H1 (cell line): ENCODE measurements around the gene DPP8. TPM values are rescaled to one million over a fixed set of nuclear protein-coding genes. Genes with fewer than 3 reads are reported as not detected.

ENCODE experiments used
- CTCF ChIA-PET: fragments of 300-600 bp; sonication (Branson Sonifier 250); formaldehyde crosslinking; loops from one replicate; lab custom pipeline; 2021; ENCODE audit not compliant: partially characterized antibody; lab: Charles Lee
- POLR2A ChIA-PET: fragments of 300-600 bp; sonication (Branson Sonifier 250); formaldehyde crosslinking; loops from one replicate; lab custom pipeline; 2021; ENCODE audit warnings: inconsistent platforms; ENCODE audit not compliant: partially characterized antibody; lab: Charles Lee
- DNase-seq, 2 experiments: peaks; one replicate each; pipeline versions ENCODE4 v3.0.0 to v3.0.0-alpha.2; 2010 to 2022; ENCODE audit warnings: low spot score in 2 of 2, low read depth in 1 of 2, mixed read lengths in 1 of 2
- FAIRE-seq: peaks from 2 replicates; lab custom pipeline; 2011; peaks lifted over from hg19 to GRCh38; lab: Jason Lieb, UNC
- H2AFZ ChIP-seq: 2 replicates; pipeline ENCODE4 v1.8.1; 2012; ENCODE audit warnings: low read length, inconsistent platforms
- H2AK5ac ChIP-seq: 2 replicates; pipeline ENCODE4 v1.6.1; 2013; ENCODE audit warnings: low read depth, low read length
- H2BK120ac ChIP-seq: replicated peaks from 2 replicates; pipeline ENCODE3; 2013; ENCODE audit warnings: low read depth, low read length, inconsistent platforms
- H2BK12ac ChIP-seq: 2 replicates; pipeline ENCODE4 v1.6.1; 2013; ENCODE audit warnings: low read depth, low read length
- H2BK15ac ChIP-seq: 2 replicates; pipeline ENCODE4 v1.6.1; 2013; ENCODE audit warnings: low read length
- H2BK20ac ChIP-seq: 2 replicates; pipeline ENCODE4 v1.6.1; 2013; ENCODE audit warnings: low read length
- H2BK5ac ChIP-seq: 2 replicates; pipeline ENCODE4 v1.6.1; 2013; ENCODE audit warnings: low read depth, low read length
- H3K14ac ChIP-seq: 2 replicates; pipeline ENCODE4 v1.6.1; 2013; ENCODE audit warnings: inconsistent platforms; ENCODE audit not compliant: insufficient read length
- H3K18ac ChIP-seq: 2 replicates; pipeline ENCODE4 v1.6.1; 2013; ENCODE audit warnings: low read length; ENCODE audit errors: extremely low read depth
- H3K23ac ChIP-seq: 2 replicates; pipeline ENCODE4 v1.6.1; 2013; ENCODE audit warnings: inconsistent platforms; ENCODE audit not compliant: insufficient read length
- H3K23me2 ChIP-seq: 2 replicates; pipeline ENCODE4 v1.6.1; 2013; ENCODE audit warnings: low read depth, low read length
- H3K27ac ChIP-seq: 2 replicates; pipeline ENCODE4 v1.6.1; 2011; ENCODE audit warnings: low read depth, low read length, inconsistent platforms
- H3K27me3 ChIP-seq, 4 experiments: replicated peaks in 1 of 4; 1 replicate in 1 of 4; 2 replicates in 3 of 4; pipeline versions ENCODE4 v1.6.1 to v1.8.1; 2011 to 2013; ENCODE audit warnings: low read length in 3 of 4, mild to moderate bottlenecking in 3 of 4, inconsistent platforms in 2 of 4, mixed read lengths in 2 of 4, moderate library complexity in 1 of 4; ENCODE audit not compliant: control insufficient read depth in 3 of 4, insufficient read depth in 3 of 4; ENCODE audit errors: extremely low read depth in 1 of 4
- H3K36me3 ChIP-seq, 4 experiments: 2 replicates each; pipeline versions ENCODE4 v1.6.1 to v1.8.1; 2011 to 2013; ENCODE audit warnings: mild to moderate bottlenecking in 4 of 4, low read length in 3 of 4, moderate library complexity in 2 of 4, control low read depth in 1 of 4, inconsistent platforms in 1 of 4; ENCODE audit not compliant: insufficient read depth in 4 of 4, control insufficient read depth in 2 of 4
- H3K4ac ChIP-seq: replicated peaks from 2 replicates; pipeline ENCODE3; 2013; ENCODE audit warnings: low read length, low read depth, mixed read lengths, inconsistent platforms; ENCODE audit not compliant: insufficient read length
- H3K4me1 ChIP-seq, 4 experiments: replicated peaks in 1 of 4; 1 replicate in 1 of 4; 2 replicates in 3 of 4; pipeline versions ENCODE4 v1.6.1 to v1.8.1; 2011 to 2013; ENCODE audit warnings: low read length in 3 of 4, inconsistent platforms in 2 of 4, mixed read lengths in 1 of 4; ENCODE audit not compliant: insufficient read depth in 4 of 4, control insufficient read depth in 3 of 4
- H3K4me2 ChIP-seq, 2 experiments: 2 replicates each; pipeline versions ENCODE4 v1.6.1 to v1.8.1; 2011 to 2013; ENCODE audit warnings: low read depth in 2 of 2, low read length in 2 of 2, control low read depth in 1 of 2, inconsistent platforms in 1 of 2, mild to moderate bottlenecking in 1 of 2; ENCODE audit not compliant: insufficient read depth in 1 of 2
- H3K4me3 ChIP-seq, 4 experiments: fragments of 200-600, 300-600 bp in 1 of 4; sonication (generic), shearing (Covaris generic), sonication (Bioruptor Twin) in 1 of 4; 2 replicates each; pipeline versions ENCODE4 v1.5.1 to v1.8.1; 2011 to 2016; ENCODE audit warnings: low read length in 4 of 4, low read depth in 3 of 4, control low read depth in 2 of 4, inconsistent platforms in 2 of 4, mild to moderate bottlenecking in 2 of 4, mixed read lengths in 1 of 4, moderate library complexity in 1 of 4; ENCODE audit not compliant: insufficient read depth in 2 of 4; ENCODE audit errors: extremely low read depth in 1 of 4
- H3K56ac ChIP-seq: replicated peaks from 2 replicates; pipeline ENCODE3; 2013; ENCODE audit warnings: low read depth, mild to moderate bottlenecking, mixed read lengths, low read length, inconsistent platforms; ENCODE audit not compliant: insufficient read length
- H3K79me1 ChIP-seq: 2 replicates; pipeline ENCODE4 v1.6.1; 2013; ENCODE audit warnings: low read depth, low read length, control low read depth
- H3K79me2 ChIP-seq, 2 experiments: 2 replicates each; pipeline versions ENCODE4 v1.6.1 to v1.8.1; 2012 to 2013; ENCODE audit warnings: low read length in 2 of 2, mild to moderate bottlenecking in 2 of 2, inconsistent platforms in 1 of 2; ENCODE audit not compliant: insufficient read depth in 2 of 2, control insufficient read depth in 1 of 2
- H3K9ac ChIP-seq, 4 experiments: replicated peaks in 1 of 4; 1 replicate in 1 of 4; 2 replicates in 3 of 4; pipeline versions ENCODE4 v1.6.1 to v1.8.1; 2011 to 2013; ENCODE audit warnings: low read depth in 3 of 4, low read length in 3 of 4, control low read depth in 2 of 4, mild to moderate bottlenecking in 2 of 4, moderate library complexity in 2 of 4, inconsistent platforms in 1 of 4; ENCODE audit errors: extremely low read depth in 1 of 4
- H3K9me3 ChIP-seq, 2 experiments: 2 replicates each; pipeline versions ENCODE4 v1.6.1 to v1.8.1; 2012 to 2013; ENCODE audit warnings: mild to moderate bottlenecking in 2 of 2, moderate library complexity in 2 of 2, control low read depth in 1 of 2, inconsistent platforms in 1 of 2, low read depth in 1 of 2, low read length in 1 of 2, mixed read lengths in 1 of 2; ENCODE audit not compliant: insufficient read depth in 2 of 2
- H4K20me1 ChIP-seq, 2 experiments: replicated peaks in 1 of 2; 2 replicates each; pipeline versions ENCODE3 to v1.8.1; 2011 to 2013; ENCODE audit warnings: inconsistent platforms in 2 of 2, low read length in 2 of 2, mild to moderate bottlenecking in 1 of 2; ENCODE audit not compliant: insufficient read depth in 2 of 2, control insufficient read depth in 1 of 2
- H4K5ac ChIP-seq: 2 replicates; pipeline ENCODE4 v1.6.1; 2013; ENCODE audit warnings: low read length, low read depth, mixed read lengths, inconsistent platforms; ENCODE audit not compliant: insufficient read length
- H4K8ac ChIP-seq: 2 replicates; pipeline ENCODE4 v1.8.0; 2013; ENCODE audit warnings: mild to moderate bottlenecking, moderate library complexity, low read length, inconsistent platforms; ENCODE audit not compliant: insufficient read depth; ENCODE audit errors: extremely low read depth
- H4K91ac ChIP-seq: replicated peaks from 2 replicates; pipeline ENCODE3; 2013; ENCODE audit warnings: low read length, mixed read lengths, inconsistent platforms; ENCODE audit not compliant: insufficient read length
- CHD2 ChIP-seq: IDR thresholded peaks from 2 replicates; pipeline ENCODE4 v1.6.1; 2012; ENCODE audit warnings: low read length, improper control_type of control experiment
- HDAC2 ChIP-seq, 2 experiments: fragments of 300-600 bp in 1 of 2; sonication (generic) in 1 of 2; IDR thresholded peaks; 2 replicates each; pipeline ENCODE4 v1.6.1; 2011 to 2012; ENCODE audit warnings: low read depth in 2 of 2, low read length in 2 of 2, mild to moderate bottlenecking in 2 of 2, moderate library complexity in 2 of 2, borderline replicate concordance in 1 of 2, inconsistent platforms in 1 of 2
- KDM1A ChIP-seq: fragments of 200-600, 300-600 bp; sonication (generic); IDR thresholded peaks from 2 replicates; pipeline ENCODE4 v1.7.1; 2016; ENCODE audit warnings: mild to moderate bottlenecking, low read length, borderline replicate concordance
- NRF1 ChIP-seq: IDR thresholded peaks from 2 replicates; pipeline ENCODE4 v1.6.1; 2011; ENCODE audit warnings: mild to moderate bottlenecking, low read depth, low read length, improper control_type of control experiment
- PHF8 ChIP-seq: fragments of 200-600 bp; sonication (generic); conservative IDR thresholded peaks from 2 replicates; pipeline ENCODE4 v1.7.1; 2012; ENCODE audit warnings: low read depth, mild to moderate bottlenecking, inconsistent platforms, low read length, moderate library complexity
- RBBP5 ChIP-seq: IDR thresholded peaks from 2 replicates; pipeline ENCODE4 v1.7.1; 2012; ENCODE audit warnings: low read depth, mild to moderate bottlenecking, inconsistent platforms, low read length, moderate library complexity, borderline replicate concordance
- SIX5 ChIP-seq: IDR thresholded peaks from 2 replicates; pipeline ENCODE4 v1.6.1; 2011; ENCODE audit warnings: mild to moderate bottlenecking, low read depth, low read length
- WGBS, 2 experiments: shearing (Covaris generic) in 1 of 2; methylation state at CpG; one replicate each; pipeline versions ENCODE4 v1.1.6 to v1.1.7; 2013 to 2015; ENCODE audit warnings: low lambda C conversion rate in 2 of 2, mixed read lengths in 2 of 2, inconsistent platforms in 1 of 2, low coverage in 1 of 2, missing lambda C conversion rate in 1 of 2; ENCODE audit not compliant: insufficient replicate concordance in 2 of 2, insufficient coverage in 1 of 2, insufficient read length in 1 of 2; ENCODE audit errors: extremely low coverage in 1 of 2, missing lambda C conversion rate in 1 of 2; 5-methylcytosine and 5-hydroxymethylcytosine counted together
- polyA plus RNA-seq, 7 experiments: library from polyadenylated mRNA; depleted of rRNA in 3 of 7; stranded (reverse) in 5 of 7; unstranded in 2 of 7; fragments of >200 nt in 5 of 7; fragments of 200-250 nt in 2 of 7; gene quantifications; 1 replicate in 5 of 7; 2 replicates in 1 of 7; 4 replicates in 1 of 7; pipeline versions ENCODE4 v1.2.1 to v1.2.3, GENCODE V29; 2011 to 2013; ENCODE audit warnings: missing spikeins in 2 of 7, mixed read lengths in 2 of 7
- total RNA-seq: library from RNA; stranded (reverse); fragmentation: NEBNext Ultra II Directional; extraction: Animal tissue kit (Norgen Biotek cat#: 25700); gene quantifications from 2 replicates; pipeline ENCODE4 v1.2.1, GENCODE V29; 2021
- TF ChIP-seq, protein P1 (sequence below): IDR thresholded peaks from 2 replicates; pipeline ENCODE4 v1.6.1; 2011; ENCODE audit warnings: low read depth, mild to moderate bottlenecking, low read length; ENCODE audit not compliant: insufficient read depth

The DPP8 gene
- total and polyA plus RNA-seq, 2 of the 8 experiments (the other 6 are each of a cell fraction or from before 2014, with no cell fraction given) = 9.9 to 26.0 TPM

DNA sequence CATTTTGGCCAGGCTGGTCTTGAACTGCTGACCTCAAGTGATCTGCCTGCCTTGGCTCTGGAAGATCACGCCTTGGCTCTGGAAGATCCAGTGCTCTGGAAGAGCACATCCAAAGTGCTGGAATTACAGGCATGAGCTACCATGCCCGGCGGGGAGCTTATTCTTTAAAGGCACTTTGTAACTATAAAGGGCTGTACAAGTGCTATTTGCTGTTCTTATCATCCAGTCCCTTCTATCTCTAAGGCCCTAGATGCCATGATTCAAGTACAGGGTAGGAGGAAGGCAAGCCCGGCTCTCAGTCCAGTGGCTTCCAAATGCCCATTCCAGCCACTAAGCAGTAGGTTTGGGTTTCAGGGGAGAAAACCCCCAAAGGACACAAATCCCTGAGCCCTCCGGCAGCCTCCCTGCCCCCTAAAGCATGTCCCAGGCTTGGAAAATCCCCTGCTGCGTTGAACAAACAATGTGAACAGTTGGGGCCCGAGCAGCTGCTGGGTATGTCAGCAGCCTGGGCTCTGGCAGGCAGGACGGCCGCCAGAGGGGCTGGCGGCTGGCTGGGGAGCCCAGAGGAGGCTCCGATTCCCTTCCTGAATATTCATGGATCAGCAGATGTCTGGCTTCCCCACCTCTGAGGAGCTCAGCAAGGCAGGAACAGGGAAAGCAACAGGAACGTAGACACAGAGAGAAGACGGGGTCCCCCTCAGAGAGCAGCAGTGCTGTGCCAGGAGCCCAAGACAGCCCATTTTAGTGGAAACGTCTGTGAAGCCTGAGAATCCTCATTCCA is 102.5 kb downstream of the DPP8 start:
- peak overlapping the region; percentile 22 for H3K4ac ChIP-seq
- H3K79me1 ChIP-seq = peaks cover 3% of the 10 kb centered on the region; the same call in 1 of the 2 replicates
- peak; percentile 85 to 88 for DNase-seq
- H3K56ac ChIP-seq = no peak overlapping the region
- no peaks in the 10 kb centered on the region for H3K27me3 ChIP-seq
- H4K5ac ChIP-seq = peak overlapping the region; percentile 92
- peak overlapping the region in 1 of 4 experiments; percentile 2; a peak in 3 of 7 replicates for H3K9ac ChIP-seq
- peak overlapping the region; percentile 96 for H3K18ac ChIP-seq
- H4K8ac ChIP-seq = no peak overlapping the region
- CTCF ChIA-PET = interaction anchor here (0.6 to 14.6 kb wide), 12 partner anchors 10 to 572 kb away, joined by 3 to 180 read pairs (median 4); no protein-coding TSS in a partner anchor
- H2BK5ac ChIP-seq = peak overlapping the region; percentile 93
- no peaks in the 10 kb centered on the region for H3K9me3 ChIP-seq
- H3K23me2 ChIP-seq = 0 out of 2 replicates have a peak, but pooled peaks cover 2% of the 10 kb centered on the region
- H2BK15ac ChIP-seq = peak overlapping the region; percentile 46; the same call in 1 of the 2 replicates
- H2AFZ ChIP-seq = no peak overlapping the region
- H3K4me2 ChIP-seq = peak overlapping the region; percentile 55 to 58
- peak overlapping the region in 2 of 4 experiments; percentile 26 to 38; a peak in 5 of 8 replicates for H3K4me3 ChIP-seq
- peak; percentile 78 for FAIRE-seq
- peak overlapping the region; percentile 96; the same call in 1 of the 2 replicates for H2BK20ac ChIP-seq
- peak overlapping the region; percentile 75 for H4K91ac ChIP-seq
- H3K27ac ChIP-seq = peak overlapping the region; percentile 82
- no peak overlapping the region for H3K23ac ChIP-seq
- H2BK12ac ChIP-seq = peak overlapping the region; percentile 94
- no peaks in the 10 kb centered on the region for H3K36me3 ChIP-seq
- peak overlapping the region; percentile 92 for H2AK5ac ChIP-seq
- H3K4me1 ChIP-seq = peaks cover 40 to 59% (median 50%) of the 10 kb centered on the region in 4 experiments
- POLR2A ChIA-PET = interaction anchor here (0.9 to 12.2 kb wide), 8 partner anchors 11 to 110 kb away, joined by 3 to 229 read pairs (median 3); partner anchors contain the start of gene RNU5B-1
- H3K79me2 ChIP-seq = peaks cover 0 to 33% of the 10 kb centered on the region in 2 experiments; a peak in 2 of 4 replicates
- H2BK120ac ChIP-seq = peak overlapping the region; percentile 96
- WGBS, 2 experiments = 15% methylated on average over 14 of the region's 14 CpGs; no CpG with 5 or more reads in 1 of the 2 experiments
- H4K20me1 ChIP-seq = no peaks in the 10 kb centered on the region
- H3K14ac ChIP-seq = no peak overlapping the region
- TF ChIP-seq SIX5 = no peak
- TF ChIP-seq CHD2 = peak; percentile 48; the same call in 1 of the 2 replicates
- 0 out of 2 replicates have a peak, but pooled peaks have one; percentile 21 for TF ChIP-seq RBBP5
- TF ChIP-seq, protein P1, sequence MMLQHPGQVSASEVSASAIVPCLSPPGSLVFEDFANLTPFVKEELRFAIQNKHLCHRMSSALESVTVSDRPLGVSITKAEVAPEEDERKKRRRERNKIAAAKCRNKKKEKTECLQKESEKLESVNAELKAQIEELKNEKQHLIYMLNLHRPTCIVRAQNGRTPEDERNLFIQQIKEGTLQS = no peak
- 0 out of 2 replicates have a peak, but pooled peaks have one; percentile 34 for TF ChIP-seq KDM1A
- TF ChIP-seq NRF1 = no peak
- peak; percentile 89 to 95; a peak in 2 of 4 replicates for TF ChIP-seq HDAC2 (IDR thresholded peaks at IDR 0.05; ENCODE audit: borderline replicate concordance in 1 of 2, low read depth in 2 of 2, low read length in 2 of 2)
- TF ChIP-seq PHF8 = no peak
